HUES6 (cell line): Measurements from ENCODE around the gene HCFC1.

ENCODE experiments used
- H3K27ac ChIP-seq: 2 replicates; pipeline ENCODE4 v1.7.0; 2013; ENCODE audit warnings: low read depth, mild to moderate bottlenecking, low read length, inconsistent platforms
- H3K27me3 ChIP-seq: 2 replicates; pipeline ENCODE4 v1.6.1; 2013; ENCODE audit warnings: low read length; ENCODE audit not compliant: control insufficient read depth, insufficient read depth
- H3K36me3 ChIP-seq: 2 replicates; pipeline ENCODE4 v1.6.1; 2013; ENCODE audit warnings: low read length; ENCODE audit not compliant: control insufficient read depth, insufficient read depth
- H3K4me1 ChIP-seq: 2 replicates; pipeline ENCODE4 v1.6.1; 2013; ENCODE audit warnings: low read length; ENCODE audit not compliant: control insufficient read depth, insufficient read depth
- H3K4me3 ChIP-seq: 2 replicates; pipeline ENCODE4 v1.5.1; 2013; ENCODE audit warnings: low read depth, low read length
- H3K9ac ChIP-seq: one replicate; pipeline ENCODE4 v1.6.1; 2013; ENCODE audit warnings: mild to moderate bottlenecking, low read length
- H3K9me3 ChIP-seq: 2 replicates; pipeline ENCODE4 v1.6.1; 2013; ENCODE audit warnings: low read depth, low read length; ENCODE audit not compliant: control insufficient read depth, insufficient read depth

The HCFC1 gene

DNA sequence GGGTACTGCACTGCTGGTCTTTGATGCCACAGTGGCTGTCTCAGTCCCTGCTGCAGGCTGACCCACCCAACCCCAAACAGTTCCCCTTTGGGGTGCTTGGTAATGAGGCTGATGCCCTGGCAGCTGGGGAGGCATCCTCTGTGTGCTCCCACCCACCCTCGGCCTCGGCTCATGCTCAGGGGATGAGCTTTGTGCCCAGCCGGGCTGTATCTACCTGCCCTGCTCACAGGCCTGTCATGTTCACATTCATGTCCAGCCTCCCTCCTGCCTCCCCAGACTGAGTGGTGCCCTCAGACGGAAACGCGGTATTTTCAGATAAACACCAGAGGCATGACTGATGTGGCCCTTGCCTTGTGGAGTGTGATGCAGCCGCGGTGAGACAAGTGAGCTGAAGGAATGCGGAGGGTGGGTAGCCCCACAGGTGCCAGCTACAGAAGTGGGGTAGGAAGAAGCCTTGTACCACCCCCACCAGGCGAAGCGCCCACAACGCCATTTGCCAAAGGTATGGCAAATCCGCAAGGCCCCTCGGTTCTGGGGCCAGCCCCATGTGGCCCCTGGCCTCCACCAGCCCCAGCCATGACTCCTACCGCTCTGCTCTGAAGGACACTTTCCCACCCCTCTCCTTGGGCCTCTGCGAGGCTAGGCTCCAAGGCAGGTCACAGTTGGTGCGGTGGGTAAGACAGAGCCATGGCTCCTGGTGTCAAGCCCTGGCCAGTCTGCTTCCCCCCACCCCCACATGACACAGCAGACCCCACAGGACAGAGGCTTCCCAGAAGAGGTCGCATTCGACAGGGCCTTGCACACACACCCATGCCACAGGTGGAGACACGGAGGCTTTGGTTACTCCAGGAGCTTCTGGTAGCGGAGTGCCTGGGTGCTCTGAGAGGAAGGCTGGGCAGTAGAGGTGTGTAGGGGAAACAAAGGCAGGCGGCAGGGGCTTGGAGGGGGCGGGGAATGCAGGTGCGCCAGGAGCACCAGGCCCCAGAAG, 25.4 kb downstream of the HCFC1 start:
- Histone ChIP-seq H3K27me3 (no peaks in the 10 kb centered on the region), H3K27ac (no peak overlapping the region), H3K36me3 (peaks cover 44% of the 10 kb centered on the region), H3K4me3 (no peak overlapping the region), H3K9ac (no peak overlapping the region), H3K9me3 (no peaks in the 10 kb centered on the region; the same call in 1 of the 2 replicates), H3K4me1 (peaks cover 53% of the 10 kb centered on the region; the same call in 1 of the 2 replicates)

DNA sequence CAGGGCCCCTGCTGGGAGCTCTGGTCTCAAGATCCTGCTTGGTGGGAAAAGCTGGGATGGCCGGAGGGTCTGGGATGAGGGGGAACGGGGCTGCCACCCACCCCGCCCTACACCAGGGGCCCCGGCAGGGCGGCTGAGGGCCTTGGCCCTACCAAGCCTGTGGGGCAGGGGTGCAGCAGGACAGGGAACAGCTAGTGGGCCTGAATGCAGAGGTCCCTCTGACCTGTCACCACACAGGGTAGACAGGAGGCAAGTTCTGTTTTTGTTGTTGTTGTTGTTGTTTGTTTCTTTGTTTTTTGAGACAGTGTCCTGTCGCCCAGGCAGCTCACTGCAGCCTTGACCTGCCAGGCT, 26.8 kb downstream of the HCFC1 start:
- Histone ChIP-seq H3K9me3 (no peaks in the 10 kb centered on the region; the same call in 1 of the 2 replicates), H3K27me3 (no peaks in the 10 kb centered on the region), H3K4me3 (peak overlapping the region; percentile 60; the same call in 1 of the 2 replicates), H3K9ac (no peak overlapping the region), H3K27ac (no peak overlapping the region), H3K4me1 (peaks cover 63% of the 10 kb centered on the region; the same call in 1 of the 2 replicates), H3K36me3 (peaks cover 29% of the 10 kb centered on the region)

DNA sequence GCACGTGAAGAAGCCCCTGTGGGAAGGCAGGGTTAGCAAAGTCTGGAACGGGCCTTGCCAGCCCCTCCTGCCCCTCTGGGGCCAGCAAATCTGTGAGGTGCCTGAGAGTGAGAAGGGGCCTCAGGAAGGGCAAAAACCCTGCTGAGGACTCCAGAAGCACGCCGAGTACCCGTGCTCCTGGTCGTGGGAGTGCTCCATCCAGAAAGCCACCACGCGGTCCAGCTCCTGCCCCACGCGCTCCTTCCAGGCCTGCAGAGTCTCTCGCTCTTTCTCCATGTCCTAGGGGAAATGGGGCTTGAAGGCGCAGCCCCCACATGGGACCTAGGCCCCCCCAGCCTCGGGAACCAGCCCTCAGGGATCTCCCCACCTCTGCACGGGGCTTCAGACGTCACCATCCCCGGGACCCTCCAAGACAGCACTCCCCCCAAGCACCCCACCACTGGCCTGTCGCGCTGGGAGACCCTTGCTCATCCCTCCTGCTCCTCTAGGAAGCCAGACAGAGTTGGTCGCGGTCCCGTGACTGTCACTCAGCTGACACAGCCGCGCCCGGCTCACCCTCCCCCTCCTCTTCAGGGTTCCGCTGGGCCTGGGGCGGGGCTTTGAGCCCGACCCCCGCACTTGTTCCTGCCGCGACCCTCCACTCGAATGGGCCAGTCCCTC, 27.3 kb downstream of the HCFC1 start, which contains the start of gene RENBP:
TSS of gene RENBP (minus strand) at position 504 of the 660 bp plus-strand sequence. CDS start at position 471, 33 bp downstream.
- Histone ChIP-seq H3K27ac (peak within 1 kb of the TSS; percentile 70; the same call in 1 of the 2 replicates), H3K36me3 (peaks cover 24% of the 10 kb centered on the region), H3K9ac (peak within 1 kb of the TSS; percentile 79), H3K4me3 (peak within 1 kb of the TSS; percentile 60), H3K4me1 (peaks cover 63% of the 10 kb centered on the region; the same call in 1 of the 2 replicates), H3K27me3 (no peaks in the 10 kb centered on the region), H3K9me3 (no peaks in the 10 kb centered on the region; the same call in 1 of the 2 replicates)

DNA sequence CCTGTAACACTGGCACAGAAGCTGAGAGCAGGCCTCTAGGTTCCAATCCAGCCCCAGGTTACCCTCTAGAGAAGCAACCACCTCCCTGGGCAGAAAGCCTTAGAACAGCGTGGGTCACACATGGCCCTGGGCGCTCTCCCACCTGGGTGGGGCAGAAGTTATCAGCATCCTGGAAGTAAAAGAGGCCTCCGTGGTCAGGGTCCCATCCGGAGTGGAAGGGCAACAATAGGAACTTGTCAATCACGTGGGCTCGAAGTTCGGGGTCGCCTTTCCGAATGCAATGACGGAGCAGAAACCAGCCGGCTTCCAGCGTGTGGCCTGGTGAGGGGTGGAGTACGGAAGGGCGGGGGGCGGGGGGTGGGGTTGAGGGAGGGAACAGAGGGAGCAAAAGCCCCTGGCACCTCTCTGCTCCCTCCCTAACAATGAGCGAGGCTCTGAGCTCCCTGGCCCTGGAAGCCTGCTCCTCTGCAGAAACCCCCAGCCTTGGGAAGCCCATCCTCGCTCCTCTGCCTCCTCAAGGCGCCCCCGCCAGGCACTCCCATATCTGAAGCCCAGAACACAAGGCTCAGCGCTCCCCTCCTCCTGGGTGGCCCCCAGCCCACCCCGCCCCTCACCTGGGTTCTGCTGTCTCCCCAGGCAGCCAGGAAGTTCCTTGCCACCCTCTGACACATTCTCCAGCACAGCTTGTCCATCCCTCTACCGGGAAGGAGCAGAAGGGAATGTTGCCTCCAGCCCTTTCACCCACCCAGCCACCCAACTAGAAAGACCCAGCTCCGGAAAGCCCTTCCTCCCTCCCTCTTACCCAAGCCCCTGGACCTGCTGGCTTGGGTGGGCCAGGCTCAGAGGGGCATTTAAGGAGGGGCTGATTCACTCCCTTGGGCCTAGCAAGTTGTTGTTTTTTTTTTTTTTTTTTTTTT, 30.0 kb downstream of the HCFC1 start:
- H3K27ac ChIP-seq, result peak overlapping the region; percentile 90; the same call in 1 of the 2 replicates
- peak overlapping the region; percentile 41 for H3K4me3 ChIP-seq
- peaks cover 44% of the 10 kb centered on the region; the same call in 1 of the 2 replicates for H3K4me1 ChIP-seq
- peaks cover 14% of the 10 kb centered on the region; the same call in 1 of the 2 replicates for H3K36me3 ChIP-seq
- peak overlapping the region; percentile 86 for H3K9ac ChIP-seq
- H3K9me3 ChIP-seq, result no peaks in the 10 kb centered on the region; the same call in 1 of the 2 replicates
- no peaks in the 10 kb centered on the region for H3K27me3 ChIP-seq

DNA sequence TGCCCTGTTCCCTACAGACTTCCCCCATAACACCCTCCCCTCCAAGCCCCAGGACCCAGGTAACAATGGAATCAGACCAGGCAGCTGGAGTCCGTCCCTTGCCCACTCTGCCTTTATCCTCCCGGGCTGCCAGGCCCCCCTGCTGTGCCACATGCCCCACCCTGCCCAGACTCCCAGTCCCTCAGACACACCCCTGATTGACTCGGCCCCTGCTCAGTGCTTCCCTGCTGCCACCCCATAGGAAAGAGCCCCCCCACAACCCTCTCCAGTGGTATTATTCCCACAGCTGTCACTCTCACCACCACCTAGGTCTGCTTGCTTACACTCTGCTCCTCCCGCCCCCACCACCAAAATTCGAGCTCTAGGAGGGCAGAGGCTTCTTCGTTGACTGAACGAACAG, 32.0 kb downstream of the HCFC1 start:
- Histone ChIP-seq H3K27me3 (no peaks in the 10 kb centered on the region), H3K4me1 (peaks cover 49% of the 10 kb centered on the region; the same call in 1 of the 2 replicates), H3K9ac (no peak overlapping the region), H3K36me3 (peaks cover 7% of the 10 kb centered on the region; the same call in 1 of the 2 replicates), H3K27ac (no peak overlapping the region), H3K9me3 (no peaks in the 10 kb centered on the region; the same call in 1 of the 2 replicates), H3K4me3 (peak overlapping the region; percentile 1; the same call in 1 of the 2 replicates)

DNA sequence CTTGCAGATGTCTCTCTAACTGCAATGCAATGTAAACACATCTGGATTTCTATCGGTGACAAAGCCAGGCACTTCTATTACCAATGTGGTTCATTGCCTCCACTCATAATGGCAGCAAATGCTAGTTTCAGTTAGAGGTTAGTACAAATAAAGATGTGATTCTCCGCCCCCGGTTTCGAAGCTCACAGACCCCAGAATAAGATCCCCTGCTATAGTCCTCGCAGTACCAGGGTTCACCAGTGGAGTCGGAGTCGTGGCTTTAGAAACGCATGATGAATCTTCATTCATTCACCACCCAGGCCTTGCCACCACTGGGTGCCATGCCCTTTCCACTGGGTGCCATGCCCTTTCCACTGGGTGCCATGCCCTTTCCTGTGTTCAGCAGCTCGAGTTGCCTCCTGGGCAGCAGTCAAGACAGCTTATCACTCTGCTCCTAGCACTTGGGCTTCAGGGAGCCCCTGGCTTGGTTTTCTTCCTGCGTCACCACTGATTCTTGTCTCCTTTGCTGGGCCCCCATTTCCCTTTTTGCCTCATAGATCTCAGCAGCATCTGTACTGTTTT, 33.3 kb downstream of the HCFC1 start:
- H3K27me3 ChIP-seq, result no peaks in the 10 kb centered on the region
- peaks cover 2% of the 10 kb centered on the region; the same call in 1 of the 2 replicates for H3K36me3 ChIP-seq
- H3K4me1 ChIP-seq, result peaks cover 42% of the 10 kb centered on the region; the same call in 1 of the 2 replicates
- H3K27ac ChIP-seq, result no peak overlapping the region
- H3K4me3 ChIP-seq, result no peak overlapping the region
- H3K9me3 ChIP-seq, result no peaks in the 10 kb centered on the region; the same call in 1 of the 2 replicates
- H3K9ac ChIP-seq, result no peak overlapping the region

DNA sequence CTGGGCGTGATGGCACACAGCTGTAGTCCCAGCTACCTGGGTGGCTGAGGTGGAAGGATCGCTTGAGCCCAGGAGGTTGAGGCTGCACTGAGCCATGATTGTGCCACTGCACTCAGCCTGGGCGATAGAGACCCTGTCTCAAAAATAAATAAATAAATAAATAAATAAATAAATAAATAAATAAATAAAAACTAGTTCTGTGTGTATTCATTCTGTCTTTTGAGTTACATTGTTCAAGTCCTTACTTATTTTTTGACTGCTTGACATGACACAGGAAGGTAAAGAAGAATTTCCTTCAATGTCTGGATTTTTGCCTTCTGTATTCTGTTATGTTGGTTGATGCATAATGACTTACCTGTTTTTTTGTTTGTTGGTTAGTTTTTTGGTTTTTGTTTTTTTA, 34.6 kb downstream of the HCFC1 start:
- Histone ChIP-seq H3K9me3 (no peaks in the 10 kb centered on the region; the same call in 1 of the 2 replicates), H3K9ac (no peak overlapping the region), H3K4me3 (no peak overlapping the region), H3K27ac (no peak overlapping the region), H3K27me3 (no peaks in the 10 kb centered on the region), H3K36me3 (peaks cover 13% of the 10 kb centered on the region), H3K4me1 (peaks cover 32% of the 10 kb centered on the region; the same call in 1 of the 2 replicates)

DNA sequence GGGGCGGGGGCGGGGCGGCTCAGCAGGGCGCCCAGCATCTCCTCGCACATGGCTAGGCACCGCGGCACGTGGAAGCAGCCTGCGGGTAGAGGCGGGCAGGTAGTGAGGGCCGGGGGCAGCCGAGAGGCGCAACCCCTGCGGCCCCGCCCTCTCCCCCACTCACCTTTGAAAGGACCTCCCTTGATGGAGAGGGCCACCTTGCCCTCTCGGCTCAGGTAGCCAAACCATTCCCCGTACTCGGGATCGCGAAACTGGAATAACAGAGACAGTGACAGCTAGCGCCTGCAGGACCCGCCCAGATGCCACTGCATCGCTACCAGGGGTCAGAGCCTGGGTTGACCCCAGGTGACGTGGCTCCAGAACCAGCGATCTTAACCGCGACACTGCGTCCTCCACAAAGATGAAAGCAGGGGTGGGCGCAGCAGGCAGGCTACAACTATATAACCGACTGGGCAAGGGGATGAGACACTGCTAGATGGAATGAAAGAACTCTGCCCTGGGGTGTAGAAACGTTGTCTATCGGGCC, 36.2 kb downstream of the HCFC1 start:
- H3K27ac ChIP-seq, result no peak overlapping the region
- H3K9me3 ChIP-seq, result peaks cover 6% of the 10 kb centered on the region; the same call in 1 of the 2 replicates

DNA sequence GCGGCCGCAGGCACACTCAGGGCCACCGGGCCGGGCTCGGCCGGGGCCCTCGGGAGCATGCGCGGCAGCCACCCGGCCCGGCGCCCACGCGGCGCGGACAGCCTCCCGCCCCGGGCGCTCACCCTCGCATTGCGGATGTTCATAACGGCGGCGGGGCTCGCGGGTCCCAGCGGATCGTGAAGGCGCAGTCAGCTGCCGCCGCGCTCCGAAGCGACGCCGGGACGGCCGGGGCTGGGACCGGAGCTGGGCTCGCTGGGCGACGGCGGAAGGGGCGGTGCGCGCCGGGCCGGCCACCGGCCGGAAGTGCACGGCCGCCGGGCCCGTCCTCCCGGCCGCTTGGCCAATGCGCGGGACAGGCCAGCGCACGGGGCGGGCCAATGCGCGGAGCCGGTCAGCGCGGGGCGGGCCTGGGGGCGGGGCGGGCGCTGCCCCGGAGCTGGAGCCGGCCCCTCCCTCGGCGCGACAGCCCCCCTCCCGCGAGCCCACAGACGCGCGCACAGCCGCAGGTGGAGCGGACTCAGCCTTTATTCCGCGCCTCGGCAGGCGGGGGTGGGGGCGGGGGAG, 36.8 kb downstream of the HCFC1 start, which contains the start of gene NAA10:
TSS of gene NAA10 (minus strand) at position 276 of the 564 bp plus-strand sequence. CDS start at position 143, 133 bp downstream.
- H3K9ac ChIP-seq, result peak within 1 kb of the TSS; percentile 79
- peaks cover 9% of the 10 kb centered on the region; the same call in 1 of the 2 replicates for H3K9me3 ChIP-seq
- peaks cover 17% of the 10 kb centered on the region; the same call in 1 of the 2 replicates for H3K4me1 ChIP-seq
- peak within 1 kb of the TSS; percentile 34; the same call in 1 of the 2 replicates for H3K27ac ChIP-seq
- H3K4me3 ChIP-seq, result peak within 1 kb of the TSS; percentile 79
- no peaks in the 10 kb centered on the region for H3K27me3 ChIP-seq
- H3K36me3 ChIP-seq, result peaks cover 35% of the 10 kb centered on the region

More for the DNA sequence above, 36.2 kb downstream of the HCFC1 start:
- H3K4me1 ChIP-seq, result peaks cover 22% of the 10 kb centered on the region; the same call in 1 of the 2 replicates
- peak overlapping the region; percentile 5 for H3K9ac ChIP-seq
- H3K36me3 ChIP-seq, result peaks cover 29% of the 10 kb centered on the region
- H3K4me3 ChIP-seq, result peak overlapping the region; percentile 52
- no peaks in the 10 kb centered on the region for H3K27me3 ChIP-seq
